HG03196 (cell line): ENCODE data around the gene CLC.

Experiments
- ATAC-seq: cut with Tn5 transposase; IDR thresholded peaks from one replicate; pipeline ENCODE4 v1.9.1; 2021; ENCODE audit not compliant: unreplicated experiment

The CLC gene

DNA sequence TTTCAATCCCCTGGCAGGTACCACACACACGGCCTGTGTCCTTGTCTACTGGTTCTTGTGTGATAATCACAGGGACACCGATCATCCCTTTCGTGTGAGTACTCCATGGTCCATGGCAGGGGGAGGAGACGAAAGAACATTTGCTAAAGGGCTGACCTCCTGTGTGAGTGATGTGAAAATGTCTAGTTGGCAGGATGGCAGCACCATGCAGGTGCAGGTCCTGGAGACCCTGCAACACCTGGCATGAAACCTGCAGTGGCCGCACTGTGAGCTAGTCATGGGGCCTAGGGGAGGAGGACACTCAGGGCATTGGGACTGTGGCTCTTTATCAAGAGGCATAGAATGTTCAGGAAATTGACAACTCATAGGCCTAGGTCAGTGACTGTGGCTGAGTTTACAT lies 56.4 kb downstream of the CLC start:
- no peak for ATAC-seq
